Ovary (tissue), 9 donors: Measurements from ENCODE around the gene C1S. TPM values are rescaled to one million over a fixed set of nuclear protein-coding genes. Genes with fewer than 3 reads are reported as not detected.

Experiments
- DNase-seq, 5 donors: peaks; one replicate each; pipeline ENCODE4 v3.0.0-alpha.2; 2019 to 2020
- H3K27ac ChIP-seq, 2 donors: fragments of 200-600 bp; one replicate each; pipeline versions ENCODE4 v1.5.1 to v1.8.0; 2019 to 2022
- H3K27me3 ChIP-seq: fragments of 200-600 bp; one replicate; pipeline ENCODE4 v1.8.0; 2022
- H3K36me3 ChIP-seq: fragments of 200-600 bp; sonication (generic); one replicate; pipeline ENCODE4 v1.5.1; 2019
- H3K4me1 ChIP-seq: one replicate; pipeline ENCODE4 v1.8.1; 2013; ENCODE audit warnings: mild to moderate bottlenecking, moderate library complexity; ENCODE audit not compliant: insufficient read depth
- H3K4me3 ChIP-seq: fragments of 200-600 bp; sonication (generic); one replicate; pipeline ENCODE4 v1.5.1; 2017
- H3K9me3 ChIP-seq, 2 donors: fragments of 200-600 bp in 1 of 2; sonication (generic) in 1 of 2; one replicate each; pipeline versions ENCODE4 v1.5.1 to v1.8.1; 2013 to 2019; ENCODE audit warnings: mild to moderate bottlenecking in 1 of 2, moderate library complexity in 1 of 2
- CTCF ChIP-seq, 3 donors: fragments of 450-650 bp in 2 of 3; fragments of 200-600 bp in 1 of 3; IDR thresholded peaks; one replicate each; pipeline versions ENCODE4 v1.5.1 to v1.8.0; 2016 to 2022; ENCODE audit warnings: antibody characterized with exemption in 3 of 3, mild to moderate bottlenecking in 1 of 3
- EP300 ChIP-seq: sonication (generic); formaldehyde crosslinking; IDR thresholded peaks from one replicate; pipeline ENCODE4 v1.6.1; 2017; ENCODE audit warnings: antibody characterized with exemption
- POLR2A ChIP-seq: fragments of 450-650 bp; IDR thresholded peaks from one replicate; pipeline ENCODE4 v1.6.1; 2017; ENCODE audit warnings: antibody characterized with exemption, mild to moderate bottlenecking, moderate library complexity
- whole genome bisulfite sequencing, 3 donors: extraction: QIAGEN DNeasy Blood & Tissue Kit in 1 of 3; methylation state at CpG; one replicate each; pipeline versions ENCODE4 v1.1.5 to v1.1.7; 2013 to 2017; 5-methylcytosine and 5-hydroxymethylcytosine counted together
- intact Hi-C, 4 donors: fragments of 100-400 bp; cut with DNase I; formaldehyde crosslinking; loops; one replicate each; pipeline versions ENCODE4 v1.11.0 to v1.15.1; 2022 to 2023
- polyA plus RNA-seq, 2 donors: library from polyadenylated mRNA; stranded (reverse); fragments of 200-250 nt in 1 of 2; fragments of 350-450 nt in 1 of 2; fragmentation: Illumina TruSeq in 1 of 2; extraction: RNeasy Lipid Tissue Mini Kit (QIAGEN cat#74804) in 1 of 2; gene quantifications; one replicate each; pipeline ENCODE4 v1.2.3, GENCODE V29; 2013 to 2014
- total RNA-seq, 7 donors: library from RNA; depleted of rRNA in 2 of 7; stranded (reverse); fragments of >200 nt in 2 of 7; fragmentation: NEBNext Ultra II Directional in 3 of 7; extraction: Animal tissue kit (Norgen Biotek cat#: 25700) in 3 of 7; gene quantifications; one replicate each; pipeline versions ENCODE4 v1.1.0 to v1.2.4, GENCODE V29; 2016 to 2023
- donor health status: DM: no; HTN: no; CAD: no; lungs with moderate emphysema.
- donor health status: DM: no; HTN: no; CAD: no.
- donor health status: Bipolar disorder and iron deficiency.
- donor health status: DM: yes; HTN: yes; CAD: no.
- donor health status: DM: no; HTN: no; CAD: no.
- donor health status: DM: yes; HTN: yes; CAD: no.

The C1S gene
- total and polyA plus RNA-seq, 9 donors, result 499 to 1,495 (median 952) TPM

- intact Hi-C loops, result no loop called here
- no peak overlapping the region for H3K27ac ChIP-seq
- no peaks in the 10 kb centered on the region for H3K9me3 ChIP-seq
- H3K27me3 ChIP-seq, result no peaks in the 10 kb centered on the region
- no peaks in the 10 kb centered on the region for H3K36me3 ChIP-seq
- no peak overlapping the region for H3K4me3 ChIP-seq
- peaks cover 9% of the 10 kb centered on the region for H3K4me1 ChIP-seq
- TF ChIP-seq EP300, result no peak
- TF ChIP-seq CTCF (IDR thresholded peaks at IDR 0.05), result no peak
- no peak for TF ChIP-seq POLR2A
- 88 to 92% (median 88%) methylated on average over 6 of the region's 6 CpGs for WGBS, 3 donors
- no peak for DNase-seq
Observed at GRCh38 chr12:7072554-7072953, 12.0 kb downstream of the C1S start.

- Histone ChIP-seq H3K4me1 (peaks cover 2% of the 10 kb centered on the region), H3K4me3 (no peak overlapping the region), H3K27me3 (no peaks in the 10 kb centered on the region), H3K9me3 (no peaks in the 10 kb centered on the region), H3K36me3 (no peaks in the 10 kb centered on the region), H3K27ac (no peak overlapping the region)
- TF ChIP-seq EP300, result no peak
- TF ChIP-seq CTCF (IDR thresholded peaks at IDR 0.05), result no peak
- no peak for TF ChIP-seq POLR2A
- 43 to 50% (median 48%) methylated on average over 1 of the region's 1 CpG for WGBS, 3 donors
- intact Hi-C loops, result no loop called here
- DNase-seq, result no peak
Observed at GRCh38 chr12:7073946-7074345, 13.4 kb downstream of the C1S start.

GRCh38 chr12:7075518-7075917, 15.0 kb downstream of the C1S start:
- DNase-seq, result no peak
- intact Hi-C loops, result no loop called here
- TF ChIP-seq POLR2A, result no peak
- no peak for TF ChIP-seq CTCF (IDR thresholded peaks at IDR 0.05)
- no peak for TF ChIP-seq EP300
- 89 to 95% (median 94%) methylated on average over 3 of the region's 3 CpGs for WGBS, 3 donors
- Histone ChIP-seq H3K9me3 (no peaks in the 10 kb centered on the region), H3K27me3 (no peaks in the 10 kb centered on the region), H3K4me3 (no peak overlapping the region), H3K36me3 (no peaks in the 10 kb centered on the region), H3K27ac (no peak overlapping the region), H3K4me1 (peaks cover 6% of the 10 kb centered on the region)

- DNase-seq, result no peak
- H3K4me3 ChIP-seq, result no peak overlapping the region
- WGBS, 3 donors, result 35 to 62% (median 54%) methylated on average over 3 of the region's 3 CpGs
- intact Hi-C loops, result no loop called here
- no peaks in the 10 kb centered on the region for H3K9me3 ChIP-seq
- H3K27me3 ChIP-seq, result no peaks in the 10 kb centered on the region
- H3K27ac ChIP-seq, result no peak overlapping the region
- H3K36me3 ChIP-seq, result no peaks in the 10 kb centered on the region
- TF ChIP-seq POLR2A (no peak), EP300 (no peak)
- peaks cover 6% of the 10 kb centered on the region for H3K4me1 ChIP-seq
Observed at GRCh38 chr12:7075939-7076338, 15.4 kb downstream of the C1S start.

GRCh38 chr12:7076493-7076892, 16.0 kb downstream of the C1S start:
- Histone ChIP-seq H3K4me3 (no peak overlapping the region), H3K36me3 (no peaks in the 10 kb centered on the region), H3K4me1 (peaks cover 6% of the 10 kb centered on the region), H3K27ac (no peak overlapping the region), H3K9me3 (no peaks in the 10 kb centered on the region), H3K27me3 (no peaks in the 10 kb centered on the region)
- DNase-seq, result no peak
- 93 to 96% (median 96%) methylated on average over 4 of the region's 4 CpGs for WGBS, 3 donors
- no peak for TF ChIP-seq EP300
- TF ChIP-seq CTCF (IDR thresholded peaks at IDR 0.05), result no peak
- no peak for TF ChIP-seq POLR2A
- intact Hi-C loops, result no loop called here
